HL-60 (cell line): ENCODE results near the gene PTPRG.

ENCODE experiments used
- DNase-seq, 2 experiments: peaks; one replicate each; pipeline ENCODE4 v3.0.0-alpha.2; 2010 to 2020; ENCODE audit warnings: low read depth in 1 of 2, low spot score in 1 of 2
- H3K27ac ChIP-seq: fragments of 250-450 bp; sonication (Bioruptor Pico); replicated peaks from 2 replicates; pipeline ENCODE4 v1.5.1; 2020; ENCODE audit warnings: mild to moderate bottlenecking, moderate library complexity
- H3K27me3 ChIP-seq: fragments of 250-450 bp; sonication (Bioruptor Pico); 2 replicates; pipeline ENCODE4 v1.5.1; 2021; ENCODE audit warnings: mild to moderate bottlenecking, moderate library complexity; ENCODE audit not compliant: insufficient read depth, poor library complexity, severe bottlenecking
- H3K4me3 ChIP-seq: replicated peaks from 2 replicates; pipeline ENCODE4 v1.5.1; 2011; ENCODE audit warnings: mild to moderate bottlenecking, control low read depth, low read length; ENCODE audit not compliant: insufficient read depth
- GABPA ChIP-seq: IDR thresholded peaks from 2 replicates; pipeline ENCODE4 v1.6.1; 2012; ENCODE audit warnings: low read depth
- POLR2AphosphoS5 ChIP-seq: IDR thresholded peaks from 2 replicates; pipeline ENCODE4 v1.6.1; 2012; ENCODE audit warnings: low read depth
- SPI1 ChIP-seq: IDR thresholded peaks from 2 replicates; pipeline ENCODE4 v1.6.1; 2012; ENCODE audit warnings: low read depth, mild to moderate bottlenecking, borderline replicate concordance
- TF ChIP-seq, protein P1 (sequence below): IDR thresholded peaks from one replicate; pipeline ENCODE4 v1.5.1; 2011; ENCODE audit warnings: low read length, control low read depth, inconsistent platforms; ENCODE audit not compliant: insufficient read depth
- TF ChIP-seq, protein P2 (sequence below): IDR thresholded peaks from 2 replicates; pipeline ENCODE4 v1.6.1; 2012; ENCODE audit warnings: low read depth; ENCODE audit not compliant: insufficient replicate concordance

The PTPRG gene

DNA sequence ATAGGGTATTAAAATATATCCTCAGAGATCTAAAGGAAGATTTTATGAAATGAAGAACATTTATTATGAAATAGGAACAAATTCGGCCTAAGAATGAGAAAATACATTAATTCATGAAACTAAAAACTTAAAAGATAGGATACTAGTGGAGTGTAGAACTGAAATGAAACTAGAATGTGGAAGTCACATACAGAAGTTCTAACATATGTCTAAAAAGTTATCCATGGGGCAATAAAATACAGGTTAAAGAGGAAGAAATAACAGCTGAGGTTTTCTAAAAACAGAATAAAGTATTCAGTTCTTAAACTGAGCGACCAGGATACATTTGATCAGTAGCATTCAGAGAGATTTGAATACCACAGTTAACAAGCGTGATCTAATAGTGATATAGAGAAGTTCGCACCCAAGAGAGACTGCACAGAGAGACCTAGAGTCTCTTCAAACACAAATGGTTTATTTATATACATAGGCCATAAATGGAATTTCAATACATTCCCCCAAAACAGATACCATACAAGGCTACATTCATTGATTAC lies 726.1 kb downstream of the PTPRG start:
- TF ChIP-seq, protein P1, sequence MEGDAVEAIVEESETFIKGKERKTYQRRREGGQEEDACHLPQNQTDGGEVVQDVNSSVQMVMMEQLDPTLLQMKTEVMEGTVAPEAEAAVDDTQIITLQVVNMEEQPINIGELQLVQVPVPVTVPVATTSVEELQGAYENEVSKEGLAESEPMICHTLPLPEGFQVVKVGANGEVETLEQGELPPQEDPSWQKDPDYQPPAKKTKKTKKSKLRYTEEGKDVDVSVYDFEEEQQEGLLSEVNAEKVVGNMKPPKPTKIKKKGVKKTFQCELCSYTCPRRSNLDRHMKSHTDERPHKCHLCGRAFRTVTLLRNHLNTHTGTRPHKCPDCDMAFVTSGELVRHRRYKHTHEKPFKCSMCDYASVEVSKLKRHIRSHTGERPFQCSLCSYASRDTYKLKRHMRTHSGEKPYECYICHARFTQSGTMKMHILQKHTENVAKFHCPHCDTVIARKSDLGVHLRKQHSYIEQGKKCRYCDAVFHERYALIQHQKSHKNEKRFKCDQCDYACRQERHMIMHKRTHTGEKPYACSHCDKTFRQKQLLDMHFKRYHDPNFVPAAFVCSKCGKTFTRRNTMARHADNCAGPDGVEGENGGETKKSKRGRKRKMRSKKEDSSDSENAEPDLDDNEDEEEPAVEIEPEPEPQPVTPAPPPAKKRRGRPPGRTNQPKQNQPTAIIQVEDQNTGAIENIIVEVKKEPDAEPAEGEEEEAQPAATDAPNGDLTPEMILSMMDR: no peak
- TF ChIP-seq GABPA: no peak
- no peak for TF ChIP-seq POLR2AphosphoS5
- no peak for TF ChIP-seq SPI1
- TF ChIP-seq, protein P2, sequence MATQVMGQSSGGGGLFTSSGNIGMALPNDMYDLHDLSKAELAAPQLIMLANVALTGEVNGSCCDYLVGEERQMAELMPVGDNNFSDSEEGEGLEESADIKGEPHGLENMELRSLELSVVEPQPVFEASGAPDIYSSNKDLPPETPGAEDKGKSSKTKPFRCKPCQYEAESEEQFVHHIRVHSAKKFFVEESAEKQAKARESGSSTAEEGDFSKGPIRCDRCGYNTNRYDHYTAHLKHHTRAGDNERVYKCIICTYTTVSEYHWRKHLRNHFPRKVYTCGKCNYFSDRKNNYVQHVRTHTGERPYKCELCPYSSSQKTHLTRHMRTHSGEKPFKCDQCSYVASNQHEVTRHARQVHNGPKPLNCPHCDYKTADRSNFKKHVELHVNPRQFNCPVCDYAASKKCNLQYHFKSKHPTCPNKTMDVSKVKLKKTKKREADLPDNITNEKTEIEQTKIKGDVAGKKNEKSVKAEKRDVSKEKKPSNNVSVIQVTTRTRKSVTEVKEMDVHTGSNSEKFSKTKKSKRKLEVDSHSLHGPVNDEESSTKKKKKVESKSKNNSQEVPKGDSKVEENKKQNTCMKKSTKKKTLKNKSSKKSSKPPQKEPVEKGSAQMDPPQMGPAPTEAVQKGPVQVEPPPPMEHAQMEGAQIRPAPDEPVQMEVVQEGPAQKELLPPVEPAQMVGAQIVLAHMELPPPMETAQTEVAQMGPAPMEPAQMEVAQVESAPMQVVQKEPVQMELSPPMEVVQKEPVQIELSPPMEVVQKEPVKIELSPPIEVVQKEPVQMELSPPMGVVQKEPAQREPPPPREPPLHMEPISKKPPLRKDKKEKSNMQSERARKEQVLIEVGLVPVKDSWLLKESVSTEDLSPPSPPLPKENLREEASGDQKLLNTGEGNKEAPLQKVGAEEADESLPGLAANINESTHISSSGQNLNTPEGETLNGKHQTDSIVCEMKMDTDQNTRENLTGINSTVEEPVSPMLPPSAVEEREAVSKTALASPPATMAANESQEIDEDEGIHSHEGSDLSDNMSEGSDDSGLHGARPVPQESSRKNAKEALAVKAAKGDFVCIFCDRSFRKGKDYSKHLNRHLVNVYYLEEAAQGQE: no peak
- H3K27ac ChIP-seq: no peak overlapping the region
- no peaks in the 10 kb centered on the region for H3K27me3 ChIP-seq
- H3K4me3 ChIP-seq: no peak overlapping the region
- DNase-seq: no peak

DNA sequence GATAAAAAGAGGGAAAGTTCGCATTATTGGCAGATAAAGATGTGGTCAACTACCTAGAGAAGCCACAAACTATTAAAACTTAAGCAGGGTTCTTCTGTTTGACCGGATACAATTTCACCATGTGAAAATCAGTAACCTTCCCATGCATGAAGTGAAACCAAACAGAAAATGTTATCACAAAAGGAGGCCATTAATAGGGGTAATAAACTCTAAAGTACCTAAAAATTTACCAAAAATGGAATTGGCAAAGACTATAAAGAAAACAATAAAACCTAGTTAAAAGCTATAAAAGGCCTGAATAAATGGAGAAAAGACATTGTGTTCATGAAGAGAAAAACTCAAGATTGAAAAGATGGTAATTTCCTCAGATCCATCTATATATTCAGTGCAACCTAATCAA lies 728.6 kb downstream of the PTPRG start:
- no peak overlapping the region for H3K4me3 ChIP-seq
- no peak overlapping the region for H3K27ac ChIP-seq
- DNase-seq: no peak
- TF ChIP-seq POLR2AphosphoS5 (no peak), GABPA (no peak), SPI1 (no peak)
- TF ChIP-seq, protein P1: no peak
- TF ChIP-seq, protein P2: no peak
- no peaks in the 10 kb centered on the region for H3K27me3 ChIP-seq

DNA sequence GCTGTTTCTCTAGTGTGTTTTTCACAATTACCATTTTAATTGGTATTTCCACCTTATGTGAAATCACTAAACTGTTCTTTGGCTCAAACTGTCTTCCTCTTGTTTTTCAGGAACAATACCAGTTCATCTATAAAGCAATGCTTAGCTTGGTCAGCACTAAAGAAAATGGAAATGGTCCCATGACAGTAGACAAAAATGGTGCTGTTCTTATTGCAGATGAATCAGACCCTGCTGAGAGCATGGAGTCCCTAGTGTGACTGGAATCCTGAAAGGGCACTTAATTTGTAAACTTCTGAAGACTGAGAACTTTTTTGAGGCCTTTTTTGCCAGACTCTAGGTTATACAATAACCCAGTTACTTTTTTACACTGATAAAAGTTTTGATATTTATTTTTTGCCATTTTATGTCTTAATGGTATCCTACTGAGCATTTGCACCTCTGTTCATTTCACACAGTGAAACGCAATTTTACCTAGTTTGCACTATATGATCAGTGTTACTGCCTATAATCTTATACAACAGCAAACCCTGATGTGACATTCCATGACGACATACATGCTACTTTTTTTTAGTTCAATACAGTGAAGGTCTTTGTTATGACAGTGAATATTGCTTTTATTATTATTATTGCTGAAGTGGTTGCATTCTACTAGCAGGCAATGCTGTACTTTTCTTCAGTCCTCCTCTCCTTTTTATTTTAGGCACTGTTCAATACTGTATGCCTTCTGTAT lies 731.8 kb downstream of the PTPRG start:
- Histone ChIP-seq H3K27ac (no peak overlapping the region), H3K27me3 (no peaks in the 10 kb centered on the region), H3K4me3 (no peak overlapping the region)
- TF ChIP-seq, protein P2: no peak
- no peak for TF ChIP-seq GABPA
- no peak for TF ChIP-seq SPI1
- no peak for TF ChIP-seq POLR2AphosphoS5
- TF ChIP-seq, protein P1: no peak
- no peak for DNase-seq
